Measurements from ENCODE around the gene ACTN2. TPM values are rescaled to one million over a fixed set of nuclear protein-coding genes. Genes with fewer than 3 reads are reported as not detected.

ACTN2 gene
- total and polyA plus RNA-seq, 2 donors (not counting 3 experiments of a cell fraction or from before 2014, with no cell fraction given): 0.22 to 0.55 TPM

- Histone ChIP-seq H3K4me2 (ENCODE audit: insufficient read depth, low read length) (no peak overlapping the region), H4K20me1 (replicated peaks; ENCODE audit: control insufficient read depth, extremely low read depth, insufficient read depth, low read length) (no peaks in the 10 kb centered on the region), H3K9ac (replicated peaks; ENCODE audit: extremely low read depth, insufficient read depth, low read length) (no peak overlapping the region), H3K4me3 (replicated peaks in 1 of 3; ENCODE audit: insufficient read depth in 1 of 3, low read depth in 1 of 3, low read length in 3 of 3) (no peak overlapping the region), H3K9me1 (replicated peaks; ENCODE audit: control insufficient read depth, extremely low read depth, insufficient read depth, low read length) (no peaks in the 10 kb centered on the region), H3K27ac (ENCODE audit: insufficient read depth, low read depth, low read length) (no peak overlapping the region), H3K4me1 (ENCODE audit: control insufficient read depth, extremely low read depth, insufficient read depth, low read length) (no peaks in the 10 kb centered on the region), H3K9me3 (replicated peaks; ENCODE audit: control insufficient read depth, insufficient read depth, low read length) (no peaks in the 10 kb centered on the region), H3K79me2 (ENCODE audit: control insufficient read depth, insufficient read depth, low read length) (no peaks in the 10 kb centered on the region), H3K27me3 (ENCODE audit: control insufficient read depth in 2 of 2, insufficient read depth in 2 of 2, low read length in 2 of 2) (no peaks in the 10 kb centered on the region), H2AFZ (ENCODE audit: low read depth, low read length) (no peak overlapping the region), H3K36me3 (ENCODE audit: control insufficient read depth in 2 of 2, extremely low read depth in 1 of 2, insufficient read depth in 2 of 2, low read length in 2 of 2) (no peaks in the 10 kb centered on the region)
- POLR2A ChIA-PET: no interaction called here
- FAIRE-seq (no peak), DNase-seq (ENCODE audit: low read depth, low spot score) (no peak)
- no TSS peak for BruUV-seq (replicated peaks)
- TF ChIP-seq MYC (IDR thresholded peaks at IDR 0.05; ENCODE audit: low read depth, low read length) (no peak), CTCF (IDR thresholded peaks at IDR 0.05; ENCODE audit: extremely low read depth in 1 of 2, insufficient read depth in 1 of 2, low read depth in 1 of 2, low read length in 2 of 2) (no peak), GATA2 (IDR thresholded peaks at IDR 0.05; ENCODE audit: insufficient read depth, insufficient read length, low read depth, low read length) (no peak), MAX (IDR thresholded peaks at IDR 0.05; ENCODE audit: insufficient read depth, insufficient read length) (no peak), JUN (IDR thresholded peaks at IDR 0.05; ENCODE audit: borderline replicate concordance, insufficient read depth, insufficient read length, low read depth) (no peak), FOS (IDR thresholded peaks at IDR 0.05; ENCODE audit: borderline replicate concordance, insufficient read depth, low read length) (no peak), POLR2A (IDR thresholded peaks at IDR 0.05; ENCODE audit: low read depth, low read length) (no peak)
- dilution Hi-C loops (cut with MboI; ENCODE audit: extremely low pct_ligation_motif_present, low sequenced_read_pairs) (no loop called here), intact Hi-C loops (cut with micrococcal nuclease) (no loop called here)
- CTCF ChIA-PET: no interaction called here
Measured at GRCh38 chr1:236692742-236693141, 6.4 kb downstream of the ACTN2 start.

Measured in endothelial cell of umbilical vein (primary cell).